ENCODE measurements around the gene CDK3.
A peak's percentile ranks its signal among the peaks of the same experiment; 100 is the strongest.

Gene CDK3

GRCh38 chr17:76046064-76046463 is 45.4 kb downstream of the CDK3 start:
- peaks cover 10% of the 10 kb centered on the region for H3K36me3 ChIP-seq (replicated peaks; ENCODE audit: insufficient read depth, low read length)
- H3K4me3 ChIP-seq (ENCODE audit: low read length), result no peak overlapping the region
- TF ChIP-seq CTCF (IDR thresholded peaks at IDR 0.05; ENCODE audit: low read length) (no peak), EZH2phosphoT487 (IDR thresholded peaks at IDR 0.05; ENCODE audit: low read length) (no peak), EZH2 (optimal IDR thresholded peaks at IDR 0.05; ENCODE audit: low read depth, low read length) (no peak)
- no peak overlapping the region for H3K4me2 ChIP-seq (ENCODE audit: low read depth, low read length)
- no peaks in the 10 kb centered on the region for H3K9me3 ChIP-seq (replicated peaks; ENCODE audit: insufficient read depth, low read length)
- no peaks in the 10 kb centered on the region for H3K9me2 ChIP-seq (replicated peaks; ENCODE audit: insufficient read depth, low read length)
- H3K27ac ChIP-seq (ENCODE audit: low read length), result no peak overlapping the region
- H3K4me1 ChIP-seq (ENCODE audit: low read length), result peaks cover 17% of the 10 kb centered on the region
- H3K9ac ChIP-seq (ENCODE audit: low read length), result no peak overlapping the region
- H2AFZ ChIP-seq (ENCODE audit: low read length), result no peak overlapping the region
- peaks cover 24% of the 10 kb centered on the region for H3K79me2 ChIP-seq (ENCODE audit: low read length)
- DNase-seq, result no peak
- H3F3A ChIP-seq (ENCODE audit: insufficient read depth, low read length), result peaks cover 9% of the 10 kb centered on the region; the same call in 1 of the 2 replicates
- no peaks in the 10 kb centered on the region for H3K27me3 ChIP-seq (replicated peaks; ENCODE audit: insufficient read depth, low read length)
- no peaks in the 10 kb centered on the region for H4K20me1 ChIP-seq (ENCODE audit: insufficient read depth, low read length)

GRCh38 chr17:76048025-76048605 is 47.5 kb downstream of the CDK3 start:
- H3K4me1 ChIP-seq (ENCODE audit: low read length), result peaks cover 17% of the 10 kb centered on the region
- H3K9ac ChIP-seq (ENCODE audit: low read length), result no peak overlapping the region
- TF ChIP-seq CTCF (IDR thresholded peaks at IDR 0.05; ENCODE audit: low read length) (no peak), EZH2phosphoT487 (IDR thresholded peaks at IDR 0.05; ENCODE audit: low read length) (no peak), EZH2 (optimal IDR thresholded peaks at IDR 0.05; ENCODE audit: low read depth, low read length) (no peak)
- no peaks in the 10 kb centered on the region for H3K27me3 ChIP-seq (replicated peaks; ENCODE audit: insufficient read depth, low read length)
- H4K20me1 ChIP-seq (ENCODE audit: insufficient read depth, low read length), result no peaks in the 10 kb centered on the region
- peak; percentile 39 for DNase-seq
- H3K9me3 ChIP-seq (replicated peaks; ENCODE audit: insufficient read depth, low read length), result no peaks in the 10 kb centered on the region
- H3K9me2 ChIP-seq (replicated peaks; ENCODE audit: insufficient read depth, low read length), result no peaks in the 10 kb centered on the region
- H3K79me2 ChIP-seq (ENCODE audit: low read length), result peaks cover 34% of the 10 kb centered on the region
- H3K36me3 ChIP-seq (replicated peaks; ENCODE audit: insufficient read depth, low read length), result peaks cover 10% of the 10 kb centered on the region
- peaks cover 9% of the 10 kb centered on the region; the same call in 1 of the 2 replicates for H3F3A ChIP-seq (ENCODE audit: insufficient read depth, low read length)
- H3K4me2 ChIP-seq (ENCODE audit: low read depth, low read length), result peak overlapping the region; percentile 32
- H3K4me3 ChIP-seq (ENCODE audit: low read length), result no peak overlapping the region
- H3K27ac ChIP-seq (ENCODE audit: low read length), result peak overlapping the region; percentile 28; the same call in 1 of the 2 replicates
- no peak overlapping the region for H2AFZ ChIP-seq (ENCODE audit: low read length)

GRCh38 chr17:76048711-76049110 is 48.1 kb downstream of the CDK3 start:
- peak overlapping the region; percentile 32 for H3K4me2 ChIP-seq (ENCODE audit: low read depth, low read length)
- H3K27me3 ChIP-seq (replicated peaks; ENCODE audit: insufficient read depth, low read length), result no peaks in the 10 kb centered on the region
- peaks cover 14% of the 10 kb centered on the region for H3K36me3 ChIP-seq (replicated peaks; ENCODE audit: insufficient read depth, low read length)
- H3K9me2 ChIP-seq (replicated peaks; ENCODE audit: insufficient read depth, low read length), result no peaks in the 10 kb centered on the region
- peaks cover 9% of the 10 kb centered on the region; the same call in 1 of the 2 replicates for H3F3A ChIP-seq (ENCODE audit: insufficient read depth, low read length)
- H3K4me3 ChIP-seq (ENCODE audit: low read length), result no peak overlapping the region
- H3K9ac ChIP-seq (ENCODE audit: low read length), result no peak overlapping the region
- H2AFZ ChIP-seq (ENCODE audit: low read length), result no peak overlapping the region
- H3K27ac ChIP-seq (ENCODE audit: low read length), result peak overlapping the region; percentile 28; the same call in 1 of the 2 replicates
- peaks cover 17% of the 10 kb centered on the region for H3K4me1 ChIP-seq (ENCODE audit: low read length)
- no peak for DNase-seq
- TF ChIP-seq EZH2 (optimal IDR thresholded peaks at IDR 0.05; ENCODE audit: low read depth, low read length) (no peak), EZH2phosphoT487 (IDR thresholded peaks at IDR 0.05; ENCODE audit: low read length) (no peak), CTCF (IDR thresholded peaks at IDR 0.05; ENCODE audit: low read length) (no peak)
- peaks cover 40% of the 10 kb centered on the region for H3K79me2 ChIP-seq (ENCODE audit: low read length)
- H3K9me3 ChIP-seq (replicated peaks; ENCODE audit: insufficient read depth, low read length), result no peaks in the 10 kb centered on the region
- no peaks in the 10 kb centered on the region for H4K20me1 ChIP-seq (ENCODE audit: insufficient read depth, low read length)

Measured in MM.1S (cell line).